ENCODE data around the gene MPDZ. TPM values are rescaled to one million over a fixed set of nuclear protein-coding genes. Genes with fewer than 3 reads are reported as not detected.

MPDZ gene
- total RNA-seq, 1 experiment from 2014 or later = 0.12 TPM

GRCh38 chr9:13113751-13114150 lies 165.7 kb downstream of the MPDZ start:
- BruUV-seq (replicated peaks) = no TSS peak
- no peak overlapping the region for H3K9ac ChIP-seq (ENCODE audit: low read length)
- ChIA-PET RAD21 (ENCODE audit: low non-redundant PET in 1 of 2, low total read pairs in 2 of 2, uncharacterized antibody in 2 of 2, unreplicated experiment in 2 of 2) (no interaction called here), POLR2A (no interaction called here), CTCF (no interaction called here)
- H3K4me1 ChIP-seq (ENCODE audit: control insufficient read depth in 1 of 2, insufficient read depth in 2 of 2, low read length in 2 of 2) = no peaks in the 10 kb centered on the region
- no peaks in the 10 kb centered on the region for H3K36me3 ChIP-seq (ENCODE audit: control insufficient read depth in 1 of 2, insufficient read depth in 2 of 2, low read length in 2 of 2)
- no peak for DNase-seq (ENCODE audit: low read depth, low spot score)
- H3K27me3 ChIP-seq (ENCODE audit: insufficient read depth, low read length) = no peaks in the 10 kb centered on the region
- no peak for TF ChIP-seq REST (IDR thresholded peaks at IDR 0.05; ENCODE audit: low read depth)
- TF ChIP-seq ZFX (IDR thresholded peaks at IDR 0.05) = no peak
- TF ChIP-seq YY1 (IDR thresholded peaks at IDR 0.05; ENCODE audit: extremely low read depth, insufficient replicate concordance, low read depth, low read length) = no peak
- TF ChIP-seq RAD21 (IDR thresholded peaks at IDR 0.05; ENCODE audit: low read depth) = no peak
- H3K27ac ChIP-seq (ENCODE audit: low read depth, low read length) = no peak overlapping the region
- H2AFZ ChIP-seq (ENCODE audit: low read depth, low read length, poor library complexity, severe bottlenecking) = no peak overlapping the region
- no peak overlapping the region for H3K4me2 ChIP-seq (ENCODE audit: low read length)
- intact Hi-C loops (cut with micrococcal nuclease) = no loop called here
- H4K20me1 ChIP-seq (ENCODE audit: insufficient read depth) = no peaks in the 10 kb centered on the region
- no peak overlapping the region for H3K4me3 ChIP-seq (replicated peaks in 1 of 2; ENCODE audit: low read depth in 1 of 2, low read length in 2 of 2)
- H3K9me2 ChIP-seq (ENCODE audit: insufficient read depth) = no peaks in the 10 kb centered on the region
- ATAC-seq = no peak
- H3K9me3 ChIP-seq (ENCODE audit: control insufficient read depth in 1 of 2, insufficient read depth in 1 of 2, low read depth in 1 of 2, low read length in 2 of 2) = no peaks in the 10 kb centered on the region
- no peaks in the 10 kb centered on the region for H3K79me2 ChIP-seq (ENCODE audit: insufficient read depth, low read length)

- no peaks in the 10 kb centered on the region for H3K27me3 ChIP-seq (ENCODE audit: insufficient read depth, low read length)
- ATAC-seq (no peak), DNase-seq (ENCODE audit: low read depth, low spot score) (no peak)
- no peaks in the 10 kb centered on the region for H3K4me1 ChIP-seq (ENCODE audit: control insufficient read depth in 1 of 2, insufficient read depth in 2 of 2, low read length in 2 of 2)
- no peaks in the 10 kb centered on the region for H3K79me2 ChIP-seq (ENCODE audit: insufficient read depth, low read length)
- no peaks in the 10 kb centered on the region for H3K9me3 ChIP-seq (ENCODE audit: control insufficient read depth in 1 of 2, insufficient read depth in 1 of 2, low read depth in 1 of 2, low read length in 2 of 2)
- BruUV-seq (replicated peaks) = no TSS peak
- ChIA-PET CTCF (no interaction called here), POLR2A (no interaction called here), RAD21 (ENCODE audit: low non-redundant PET in 1 of 2, low total read pairs in 2 of 2, uncharacterized antibody in 2 of 2, unreplicated experiment in 2 of 2) (no interaction called here)
- TF ChIP-seq, protein P1, sequence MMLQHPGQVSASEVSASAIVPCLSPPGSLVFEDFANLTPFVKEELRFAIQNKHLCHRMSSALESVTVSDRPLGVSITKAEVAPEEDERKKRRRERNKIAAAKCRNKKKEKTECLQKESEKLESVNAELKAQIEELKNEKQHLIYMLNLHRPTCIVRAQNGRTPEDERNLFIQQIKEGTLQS (IDR thresholded peaks at IDR 0.05) = no peak
- TF ChIP-seq POLR2A (IDR thresholded peaks at IDR 0.05; ENCODE audit: borderline replicate concordance, extremely low read depth, insufficient read depth, insufficient read length) (no peak), CEBPB (IDR thresholded peaks at IDR 0.05; ENCODE audit: low read depth) (no peak)
- H3K9ac ChIP-seq (ENCODE audit: low read length) = no peak overlapping the region
- H3K4me2 ChIP-seq (ENCODE audit: low read length) = no peak overlapping the region
- no peak overlapping the region for H3K27ac ChIP-seq (ENCODE audit: low read depth, low read length)
- H3K36me3 ChIP-seq (ENCODE audit: control insufficient read depth in 1 of 2, insufficient read depth in 2 of 2, low read length in 2 of 2) = no peaks in the 10 kb centered on the region
- no peaks in the 10 kb centered on the region for H3K9me2 ChIP-seq (ENCODE audit: insufficient read depth)
- no peaks in the 10 kb centered on the region for H4K20me1 ChIP-seq (ENCODE audit: insufficient read depth)
- H3K4me3 ChIP-seq (replicated peaks in 1 of 2; ENCODE audit: low read depth in 1 of 2, low read length in 2 of 2) = no peak overlapping the region
- intact Hi-C loops (cut with micrococcal nuclease) = no loop called here
- H2AFZ ChIP-seq (ENCODE audit: low read depth, low read length, poor library complexity, severe bottlenecking) = no peak overlapping the region
Observed at GRCh38 chr9:13113216-13113615, 166.3 kb downstream of the MPDZ start.

All from HCT116 (cell line).